HepG2 (cell line): ENCODE data around the gene POC1A. TPM values are rescaled to one million over a fixed set of nuclear protein-coding genes. Genes with fewer than 3 reads are reported as not detected.

Source experiments
- ARID3A ChIP-seq: IDR thresholded peaks from 2 replicates; pipeline ENCODE4 v1.6.1; 2012; ENCODE audit warnings: low read depth, low read length, improper control_type of control experiment
- CENPX ChIP-seq: sonication (generic); formaldehyde crosslinking; IDR thresholded peaks from 2 replicates; pipeline ENCODE4 v1.9.0; 2021; ENCODE audit warnings: mild to moderate bottlenecking, missing genetic modification reagents, moderate library complexity
- FOSL2 ChIP-seq: sonication (generic); formaldehyde crosslinking; IDR thresholded peaks from 2 replicates; pipeline ENCODE4 v1.4.0; 2020; ENCODE audit warnings: missing genetic modification reagents
- HNRNPUL1 ChIP-seq: fragments of 200-400 bp; formaldehyde crosslinking; IDR thresholded peaks from 2 replicates; pipeline ENCODE4 v1.6.1; 2017; ENCODE audit warnings: low read depth, mild to moderate bottlenecking, low read length, moderate library complexity
- HOXA9 ChIP-seq: sonication (generic); formaldehyde crosslinking; IDR thresholded peaks from 2 replicates; pipeline ENCODE4 v1.8.1; 2022; ENCODE audit warnings: missing genetic modification reagents, mild to moderate bottlenecking, moderate library complexity, borderline replicate concordance
- MXD1 ChIP-seq: sonication (generic); formaldehyde crosslinking; IDR thresholded peaks from 2 replicates; pipeline ENCODE4 v1.4.0; 2020; ENCODE audit warnings: mild to moderate bottlenecking, missing genetic modification reagents
- MZF1 ChIP-seq: sonication (generic); formaldehyde crosslinking; IDR thresholded peaks from 2 replicates; pipeline ENCODE4 v1.8.1; 2023; ENCODE audit warnings: mild to moderate bottlenecking, missing genetic modification reagents, borderline replicate concordance
- NCOA1 ChIP-seq: sonication (generic); formaldehyde crosslinking; IDR thresholded peaks from 2 replicates; pipeline ENCODE4 v1.9.0; 2021; ENCODE audit warnings: missing genetic modification reagents
- NFIC ChIP-seq: IDR thresholded peaks from 2 replicates; pipeline ENCODE4 v1.6.1; 2012; ENCODE audit warnings: mild to moderate bottlenecking, low read length, inconsistent platforms
- NR1H2 ChIP-seq: sonication (generic); formaldehyde crosslinking; IDR thresholded peaks from 2 replicates; pipeline ENCODE4 v1.8.1; 2022; ENCODE audit warnings: low read depth, missing genetic modification reagents, borderline replicate concordance
- PCBP2 ChIP-seq: fragments of 200-400 bp; formaldehyde crosslinking; optimal IDR thresholded peaks from 2 replicates; pipeline ENCODE3; 2018; ENCODE audit warnings: low read length, low read depth; ENCODE audit not compliant: poor library complexity, severe bottlenecking
- SAFB2 ChIP-seq: sonication (generic); formaldehyde crosslinking; IDR thresholded peaks from 2 replicates; pipeline ENCODE4 v1.5.1; 2020; ENCODE audit warnings: missing genetic modification reagents, low read depth, mild to moderate bottlenecking, borderline replicate concordance
- THYN1 ChIP-seq: sonication (generic); formaldehyde crosslinking; IDR thresholded peaks from 2 replicates; pipeline ENCODE4 v1.8.1; 2023; ENCODE audit warnings: low read depth, mild to moderate bottlenecking, moderate library complexity, missing genetic modification reagents, borderline replicate concordance
- XBP1 ChIP-seq: sonication (generic); formaldehyde crosslinking; IDR thresholded peaks from 2 replicates; pipeline ENCODE4 v1.5.0; 2020; ENCODE audit warnings: missing genetic modification reagents
- ZBTB7B ChIP-seq: sonication (generic); formaldehyde crosslinking; IDR thresholded peaks from 2 replicates; pipeline ENCODE4 v1.4.0; 2020; ENCODE audit warnings: missing genetic modification reagents
- ZFP41 ChIP-seq: sonication (generic); formaldehyde crosslinking; IDR thresholded peaks from 2 replicates; pipeline ENCODE4 v1.4.0; 2020; ENCODE audit warnings: mild to moderate bottlenecking, missing genetic modification reagents, borderline replicate concordance
- ZKSCAN8 ChIP-seq: IDR thresholded peaks from 2 replicates; pipeline ENCODE4 v1.6.1; 2016; ENCODE audit warnings: borderline replicate concordance, missing genetic modification reagents, missing compliant biosample characterization
- ZNF562 ChIP-seq: sonication (generic); formaldehyde crosslinking; IDR thresholded peaks from 2 replicates; pipeline ENCODE4 v1.8.0; 2022; ENCODE audit warnings: missing genetic modification reagents, borderline replicate concordance
- ZNF746 ChIP-seq: sonication (generic); formaldehyde crosslinking; IDR thresholded peaks from 2 replicates; pipeline ENCODE4 v1.8.0; 2022; ENCODE audit warnings: mild to moderate bottlenecking, missing genetic modification reagents
- ZNF792 ChIP-seq: IDR thresholded peaks from 2 replicates; pipeline ENCODE4 v1.6.1; 2016
- polyA plus RNA-seq, 8 experiments: library from polyadenylated mRNA; depleted of rRNA in 3 of 8; stranded (reverse) in 7 of 8; unstranded in 1 of 8; fragments of >200 nt; fragmentation: Illumina TruSeq in 4 of 8; extraction: Trizol in 4 of 8; gene quantifications; 2 replicates each; pipeline versions ENCODE4 v1.2.1 to v1.2.3, GENCODE V29; 2011 to 2016; ENCODE audit warnings: low read depth in 4 of 8, missing spikeins in 1 of 8, mixed read lengths in 1 of 8; ENCODE audit not compliant: insufficient read depth in 1 of 8
- total RNA-seq, 5 experiments: library from RNA; depleted of rRNA; stranded (reverse); fragments of >200 nt; fragmentation: Illumina TruSeq; extraction: Trizol; gene quantifications; 2 replicates each; pipeline ENCODE4 v1.2.3, GENCODE V29; 2016; ENCODE audit warnings: low read depth in 1 of 5
- TF ChIP-seq, protein P1 (sequence below): sonication (generic); formaldehyde crosslinking; IDR thresholded peaks from 2 replicates; pipeline ENCODE4 v1.4.0; 2020; ENCODE audit warnings: missing genetic modification reagents, mild to moderate bottlenecking, borderline replicate concordance
- TF ChIP-seq, protein P2 (sequence below): sonication (generic); formaldehyde crosslinking; IDR thresholded peaks from 2 replicates; pipeline ENCODE4 v1.5.1; 2020; ENCODE audit warnings: mild to moderate bottlenecking, missing genetic modification reagents, borderline replicate concordance
- TF ChIP-seq, protein P3 (sequence below): sonication (generic); formaldehyde crosslinking; IDR thresholded peaks from 2 replicates; pipeline ENCODE4 v1.8.0; 2022; ENCODE audit warnings: missing genetic modification reagents, mild to moderate bottlenecking, moderate library complexity, borderline replicate concordance

POC1A gene
- total and polyA plus RNA-seq, 2 of the 13 experiments (the other 11 are each of a cell fraction or from before 2014, with no cell fraction given), result 14.6 to 20.0 TPM

- TF ChIP-seq, protein P1, sequence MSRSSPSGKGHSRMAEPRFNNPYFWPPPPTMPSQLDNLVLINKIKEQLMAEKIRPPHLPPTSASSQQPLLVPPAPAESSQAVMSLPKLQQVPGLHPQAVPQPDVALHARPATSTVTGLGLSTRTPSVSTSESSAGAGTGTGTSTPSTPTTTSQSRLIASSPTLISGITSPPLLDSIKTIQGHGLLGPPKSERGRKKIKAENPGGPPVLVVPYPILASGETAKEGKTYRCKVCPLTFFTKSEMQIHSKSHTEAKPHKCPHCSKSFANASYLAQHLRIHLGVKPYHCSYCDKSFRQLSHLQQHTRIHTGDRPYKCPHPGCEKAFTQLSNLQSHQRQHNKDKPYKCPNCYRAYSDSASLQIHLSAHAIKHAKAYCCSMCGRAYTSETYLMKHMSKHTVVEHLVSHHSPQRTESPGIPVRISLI, result no peak
- TF ChIP-seq ZBTB7B (CRISPR knock-in tag), result no peak
- no peak for TF ChIP-seq CENPX (CRISPR knock-in tag)
- no peak for TF ChIP-seq NR1H2 (CRISPR knock-in tag)
- TF ChIP-seq HNRNPUL1, result no peak
- no peak for TF ChIP-seq THYN1
- TF ChIP-seq SAFB2 (CRISPR knock-in tag), result no peak
- no peak for TF ChIP-seq MZF1 (CRISPR knock-in tag)
- TF ChIP-seq ZKSCAN8 (CRISPR knock-in tag), result no peak
- no peak for TF ChIP-seq NCOA1
- TF ChIP-seq, protein P2, sequence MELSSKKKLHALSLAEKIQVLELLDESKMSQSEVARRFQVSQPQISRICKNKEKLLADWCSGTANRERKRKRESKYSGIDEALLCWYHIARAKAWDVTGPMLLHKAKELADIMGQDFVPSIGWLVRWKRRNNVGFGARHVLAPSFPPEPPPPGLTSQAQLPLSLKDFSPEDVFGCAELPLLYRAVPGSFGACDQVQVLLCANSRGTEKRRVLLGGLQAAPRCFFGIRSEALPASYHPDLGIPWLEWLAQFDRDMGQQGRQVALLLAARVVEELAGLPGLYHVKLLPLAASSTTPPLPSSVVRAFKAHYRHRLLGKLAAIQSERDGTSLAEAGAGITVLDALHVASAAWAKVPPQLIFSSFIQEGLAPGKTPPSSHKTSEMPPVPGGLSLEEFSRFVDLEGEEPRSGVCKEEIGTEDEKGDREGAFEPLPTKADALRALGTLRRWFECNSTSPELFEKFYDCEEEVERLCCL (CRISPR knock-in tag), result no peak
- TF ChIP-seq FOSL2, result peak; percentile 71
- no peak for TF ChIP-seq ZNF746 (CRISPR knock-in tag)
- TF ChIP-seq ZFP41 (CRISPR knock-in tag), result no peak
- TF ChIP-seq, protein P3, sequence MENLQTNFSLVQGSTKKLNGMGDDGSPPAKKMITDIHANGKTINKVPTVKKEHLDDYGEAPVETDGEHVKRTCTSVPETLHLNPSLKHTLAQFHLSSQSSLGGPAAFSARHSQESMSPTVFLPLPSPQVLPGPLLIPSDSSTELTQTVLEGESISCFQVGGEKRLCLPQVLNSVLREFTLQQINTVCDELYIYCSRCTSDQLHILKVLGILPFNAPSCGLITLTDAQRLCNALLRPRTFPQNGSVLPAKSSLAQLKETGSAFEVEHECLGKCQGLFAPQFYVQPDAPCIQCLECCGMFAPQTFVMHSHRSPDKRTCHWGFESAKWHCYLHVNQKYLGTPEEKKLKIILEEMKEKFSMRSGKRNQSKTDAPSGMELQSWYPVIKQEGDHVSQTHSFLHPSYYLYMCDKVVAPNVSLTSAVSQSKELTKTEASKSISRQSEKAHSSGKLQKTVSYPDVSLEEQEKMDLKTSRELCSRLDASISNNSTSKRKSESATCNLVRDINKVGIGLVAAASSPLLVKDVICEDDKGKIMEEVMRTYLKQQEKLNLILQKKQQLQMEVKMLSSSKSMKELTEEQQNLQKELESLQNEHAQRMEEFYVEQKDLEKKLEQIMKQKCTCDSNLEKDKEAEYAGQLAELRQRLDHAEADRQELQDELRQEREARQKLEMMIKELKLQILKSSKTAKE, result 0 out of 2 replicates have a peak, but pooled peaks have one; percentile 33
- TF ChIP-seq ZNF562 (CRISPR knock-in tag), result no peak
- TF ChIP-seq ZNF792 (CRISPR knock-in tag), result no peak
- TF ChIP-seq PCBP2, result no peak
- no peak for TF ChIP-seq HOXA9
- no peak for TF ChIP-seq NFIC
- no peak for TF ChIP-seq XBP1 (CRISPR knock-in tag)
- peak; percentile 48; the same call in 1 of the 2 replicates for TF ChIP-seq ARID3A
- 0 out of 2 replicates have a peak, but pooled peaks have one; percentile 33 for TF ChIP-seq MXD1
Measured at GRCh38 chr3:52171514-52172261, 17.5 kb upstream of the POC1A start (continued).
